ENCODE data around the gene SLC7A7. TPM values are rescaled to one million over a fixed set of nuclear protein-coding genes. Genes with fewer than 3 reads are reported as not detected.

SLC7A7 gene
- total and polyA plus RNA-seq, 4 donors = 2.8 to 14.3 (median 8.8) TPM

GRCh38 chr14:22824711-22825359 lies 9.6 kb upstream of the SLC7A7 start:
- no peak for TF ChIP-seq HNF4A (conservative IDR thresholded peaks at IDR 0.05)
- TF ChIP-seq ZBTB33 (IDR thresholded peaks at IDR 0.05) = no peak
- TF ChIP-seq RXRA (IDR thresholded peaks at IDR 0.05) = no peak
- no peak for TF ChIP-seq MAX (IDR thresholded peaks at IDR 0.05)
- no peak for TF ChIP-seq JUND (IDR thresholded peaks at IDR 0.05)
- no peak for TF ChIP-seq FOXA2 (IDR thresholded peaks at IDR 0.05)
- no peak for TF ChIP-seq TAF1 (conservative IDR thresholded peaks at IDR 0.05)
- no peak for TF ChIP-seq FOXA1 (IDR thresholded peaks at IDR 0.05)
- TF ChIP-seq RAD21 (IDR thresholded peaks at IDR 0.05) = no peak
- 65% methylated on average over 8 of the region's 8 CpGs for WGBS
- peaks cover 0 to 16% (median 8%) of the 10 kb centered on the region in 4 donors for H3K4me1 ChIP-seq (ENCODE audit: control insufficient read depth in 4 of 4, insufficient read depth in 4 of 4, low read length in 3 of 4)
- H3K36me3 ChIP-seq (ENCODE audit: control insufficient read depth in 4 of 4, insufficient read depth in 3 of 4, low read depth in 1 of 4, low read length in 3 of 4) = no peaks in the 10 kb centered on the region
- DNase-seq (ENCODE audit: low spot score) = no peak
- H3K27ac ChIP-seq (ENCODE audit: low read depth in 1 of 2, low read length in 2 of 2) = no peak overlapping the region
- no peak overlapping the region for H3K9ac ChIP-seq (ENCODE audit: low read depth in 1 of 2, low read length in 2 of 2)
- no peaks in the 10 kb centered on the region for H3K27me3 ChIP-seq (ENCODE audit: control insufficient read depth in 4 of 4, insufficient read depth in 4 of 4, low read length in 3 of 4)
- no peaks in the 10 kb centered on the region for H3K9me3 ChIP-seq (ENCODE audit: control insufficient read depth in 4 of 4, low read length in 3 of 4)
- H3K4me3 ChIP-seq (ENCODE audit: low read depth in 1 of 3, low read length in 3 of 3) = no peak overlapping the region

DNA sequence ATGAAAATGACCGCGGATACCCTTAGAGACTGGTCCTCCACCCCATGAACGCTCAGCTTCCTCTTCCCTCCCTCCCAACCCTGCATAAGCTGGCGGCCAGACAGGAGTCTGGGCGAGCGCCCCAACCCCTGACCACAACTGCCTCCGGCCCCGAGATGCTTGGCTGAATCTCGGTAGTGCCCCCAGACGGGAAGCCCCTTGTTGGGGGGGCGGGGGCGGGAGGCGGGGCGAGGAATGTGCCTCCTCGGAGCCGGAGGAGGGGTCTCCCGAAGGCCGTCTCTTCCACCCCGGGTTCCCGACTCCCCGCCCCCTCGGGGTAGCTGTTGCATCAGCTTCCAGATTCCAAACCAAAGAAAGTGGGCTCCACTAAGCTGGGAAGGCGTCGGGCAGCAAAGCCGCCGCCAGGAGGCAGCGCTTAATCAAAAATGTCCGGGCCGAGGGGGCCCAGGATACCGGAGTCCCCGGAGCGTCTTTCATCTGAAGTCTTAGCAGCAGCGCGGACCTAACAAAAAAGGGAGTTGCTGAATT lies 7.4 kb upstream of the SLC7A7 start:
- H3K36me3 ChIP-seq (ENCODE audit: control insufficient read depth in 4 of 4, insufficient read depth in 3 of 4, low read depth in 1 of 4, low read length in 3 of 4) = no peaks in the 10 kb centered on the region
- H3K27ac ChIP-seq (ENCODE audit: low read depth in 1 of 2, low read length in 2 of 2) = peak overlapping the region in 1 of 2 donors; percentile 60
- peak overlapping the region in 1 of 3 donors; percentile 45 for H3K4me3 ChIP-seq (ENCODE audit: low read depth in 1 of 3, low read length in 3 of 3)
- no peaks in the 10 kb centered on the region for H3K9me3 ChIP-seq (ENCODE audit: control insufficient read depth in 4 of 4, low read length in 3 of 4)
- TF ChIP-seq EGR1 (IDR thresholded peaks at IDR 0.05; ENCODE audit: low read depth in 2 of 2) (no peak), HNF4A (conservative IDR thresholded peaks at IDR 0.05) (no peak), GABPA (IDR thresholded peaks at IDR 0.05 in 1 of 2, conservative IDR thresholded peaks at IDR 0.05 in 1 of 2) (no peak), RXRA (IDR thresholded peaks at IDR 0.05) (no peak), CTCF (IDR thresholded peaks at IDR 0.05; ENCODE audit: low read depth, low read length, missing input control) (peak; percentile 73), HNF4G (IDR thresholded peaks at IDR 0.05) (no peak), NR2F2 (IDR thresholded peaks at IDR 0.05) (no peak), YY1 (IDR thresholded peaks at IDR 0.05) (peak; percentile 41), FOXA2 (IDR thresholded peaks at IDR 0.05) (no peak), TAF1 (conservative IDR thresholded peaks at IDR 0.05) (no peak), ZBTB33 (IDR thresholded peaks at IDR 0.05) (no peak), REST (IDR thresholded peaks at IDR 0.05) (no peak), RAD21 (IDR thresholded peaks at IDR 0.05) (peak; percentile 86), JUND (IDR thresholded peaks at IDR 0.05) (no peak), SP1 (IDR thresholded peaks at IDR 0.05) (no peak), FOXA1 (IDR thresholded peaks at IDR 0.05) (no peak), MAX (IDR thresholded peaks at IDR 0.05) (no peak)
- TF ChIP-seq, protein P1, sequence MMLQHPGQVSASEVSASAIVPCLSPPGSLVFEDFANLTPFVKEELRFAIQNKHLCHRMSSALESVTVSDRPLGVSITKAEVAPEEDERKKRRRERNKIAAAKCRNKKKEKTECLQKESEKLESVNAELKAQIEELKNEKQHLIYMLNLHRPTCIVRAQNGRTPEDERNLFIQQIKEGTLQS (IDR thresholded peaks at IDR 0.05) = no peak
- H3K27me3 ChIP-seq (ENCODE audit: control insufficient read depth in 4 of 4, insufficient read depth in 4 of 4, low read length in 3 of 4) = no peaks in the 10 kb centered on the region
- DNase-seq (ENCODE audit: low spot score) = peak; percentile 74
- H3K9ac ChIP-seq (ENCODE audit: low read depth in 1 of 2, low read length in 2 of 2) = no peak overlapping the region
- under 1% methylated on average over 34 of the region's 34 CpGs for WGBS
- peaks cover 0 to 20% (median 9%) of the 10 kb centered on the region in 4 donors for H3K4me1 ChIP-seq (ENCODE audit: control insufficient read depth in 4 of 4, insufficient read depth in 4 of 4, low read length in 3 of 4)

Measured in liver (tissue), 9 donors.